Hepatocyte (in vitro differentiated cells): ENCODE measurements around the gene RPL10A. TPM values are rescaled to one million over a fixed set of nuclear protein-coding genes. Genes with fewer than 3 reads are reported as not detected.

Source experiments
- DNase-seq: peaks from one replicate; pipeline ENCODE4 v3.0.0-alpha.2; 2016; ENCODE audit warnings: low spot score
- H2AFZ ChIP-seq: fragments of 200-600 bp; sonication (generic); 2 replicates; pipeline ENCODE4 v1.6.0; 2016; ENCODE audit warnings: antibody characterized with exemption, mild to moderate bottlenecking
- H3K27ac ChIP-seq: fragments of 200-600 bp; sonication (generic); 2 replicates; pipeline ENCODE4 v1.5.1; 2016; ENCODE audit warnings: mild to moderate bottlenecking
- H3K27me3 ChIP-seq: fragments of 200-600 bp; sonication (generic); 2 replicates; pipeline ENCODE4 v1.6.1; 2016
- H3K36me3 ChIP-seq: fragments of 200-600 bp; sonication (generic); replicated peaks from 2 replicates; pipeline ENCODE4 v1.5.1; 2016; ENCODE audit warnings: low read depth; ENCODE audit not compliant: insufficient read depth
- H3K4me1 ChIP-seq: fragments of 200-600 bp; sonication (generic); 2 replicates; pipeline ENCODE4 v1.5.1; 2016; ENCODE audit warnings: mild to moderate bottlenecking, moderate library complexity; ENCODE audit not compliant: insufficient read depth
- H3K4me2 ChIP-seq: fragments of 200-600 bp; sonication (generic); 2 replicates; pipeline ENCODE4 v1.6.0; 2016
- H3K4me3 ChIP-seq: fragments of 200-600 bp; sonication (generic); 2 replicates; pipeline ENCODE4 v1.5.1; 2016; ENCODE audit warnings: mild to moderate bottlenecking
- H3K79me2 ChIP-seq: fragments of 200-600 bp; sonication (generic); 2 replicates; pipeline ENCODE4 v1.6.0; 2017; ENCODE audit warnings: mild to moderate bottlenecking
- H3K9me2 ChIP-seq: fragments of 200-600 bp; sonication (generic); replicated peaks from 2 replicates; pipeline ENCODE4 v1.6.0; 2017; ENCODE audit warnings: mild to moderate bottlenecking; ENCODE audit not compliant: insufficient read depth
- H3K9me3 ChIP-seq: fragments of 200-600 bp; sonication (generic); 2 replicates; pipeline ENCODE4 v1.5.1; 2016; ENCODE audit warnings: low read depth, mild to moderate bottlenecking
- H4K20me1 ChIP-seq: fragments of 200-600 bp; sonication (generic); 2 replicates; pipeline ENCODE4 v1.6.0; 2016; ENCODE audit warnings: mild to moderate bottlenecking; ENCODE audit not compliant: insufficient read depth, poor library complexity, severe bottlenecking
- EZH2 ChIP-seq: fragments of 200-600 bp; sonication (generic); IDR thresholded peaks from 2 replicates; pipeline ENCODE4 v1.6.1; 2016; ENCODE audit warnings: antibody characterized with exemption, mild to moderate bottlenecking, borderline replicate concordance
- EZH2phosphoT487 ChIP-seq: fragments of 200-600 bp; sonication (generic); IDR thresholded peaks from one replicate; pipeline ENCODE4 v1.6.1; 2018; ENCODE audit warnings: antibody characterized with exemption, mild to moderate bottlenecking, low read depth, moderate library complexity; ENCODE audit not compliant: unreplicated experiment, severe bottlenecking
- WGBS: methylation state at CpG from one replicate; pipeline ENCODE4 v1.1.6; 2016; ENCODE audit warnings: low lambda C conversion rate; ENCODE audit errors: missing lambda C conversion rate; 5-methylcytosine and 5-hydroxymethylcytosine counted together
- polyA plus RNA-seq: library from polyadenylated mRNA; unstranded; fragments of >200 nt; fragmentation: Nextera tagmentation; extraction: Ambion mirVana; gene quantifications from 2 replicates; pipeline ENCODE4 v1.2.1, GENCODE V29; 2016
- total RNA-seq: library from RNA; depleted of rRNA; stranded (reverse); fragments of >200 nt; gene quantifications from 2 replicates; pipeline ENCODE4 v1.2.3, GENCODE V29; 2014
- TF ChIP-seq, protein P1 (sequence below): fragments of 200-600 bp; sonication (generic); IDR thresholded peaks from 2 replicates; pipeline ENCODE4 v1.5.1; 2016; ENCODE audit warnings: antibody characterized with exemption, mild to moderate bottlenecking; ENCODE audit not compliant: poor library complexity

RPL10A gene
- total and polyA plus RNA-seq, 2 experiments from 2014 or later: 308 to 1,102 TPM

DNA sequence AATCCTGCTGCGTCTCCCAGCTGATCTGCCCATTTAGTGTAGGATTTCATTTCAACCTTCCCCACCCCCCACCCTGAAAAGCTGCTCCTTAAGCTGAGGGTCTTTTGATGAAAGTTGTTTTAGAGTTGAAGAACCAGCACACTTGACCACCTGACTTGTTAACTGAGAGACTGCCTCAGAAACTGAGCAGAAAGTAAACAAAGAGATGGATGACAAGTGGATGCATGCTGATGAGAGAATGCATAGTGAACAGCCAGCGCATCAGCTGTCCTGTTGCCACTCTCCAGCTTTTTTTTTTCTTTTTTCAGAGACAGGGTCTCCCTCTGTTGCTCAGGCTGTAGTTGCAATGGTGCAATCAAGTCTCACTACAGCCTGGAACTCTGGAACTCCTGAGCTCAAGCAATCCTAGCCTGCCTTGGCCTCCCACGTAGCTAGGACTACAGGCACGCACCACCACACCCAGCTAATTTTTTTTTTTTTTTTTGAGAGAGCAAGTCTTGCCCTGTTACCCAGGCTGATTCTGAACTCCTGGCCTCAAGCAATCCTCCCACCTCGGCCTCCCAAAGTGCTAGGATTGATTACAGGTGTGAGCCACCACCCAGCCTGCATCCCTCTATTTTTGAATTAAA lies 9.5 kb downstream of the RPL10A start:
- peaks cover 6% of the 10 kb centered on the region for H3K79me2 ChIP-seq
- no peaks in the 10 kb centered on the region for H3K9me2 ChIP-seq
- H2AFZ ChIP-seq: no peak overlapping the region
- 91% methylated on average over 5 of the region's 5 CpGs for WGBS
- no peaks in the 10 kb centered on the region for H3K4me1 ChIP-seq
- DNase-seq: no peak
- H3K4me2 ChIP-seq: no peak overlapping the region
- H4K20me1 ChIP-seq: peaks cover 3% of the 10 kb centered on the region
- no peaks in the 10 kb centered on the region for H3K36me3 ChIP-seq
- no peaks in the 10 kb centered on the region for H3K9me3 ChIP-seq
- TF ChIP-seq EZH2 (no peak), EZH2phosphoT487 (no peak)
- TF ChIP-seq, protein P1, sequence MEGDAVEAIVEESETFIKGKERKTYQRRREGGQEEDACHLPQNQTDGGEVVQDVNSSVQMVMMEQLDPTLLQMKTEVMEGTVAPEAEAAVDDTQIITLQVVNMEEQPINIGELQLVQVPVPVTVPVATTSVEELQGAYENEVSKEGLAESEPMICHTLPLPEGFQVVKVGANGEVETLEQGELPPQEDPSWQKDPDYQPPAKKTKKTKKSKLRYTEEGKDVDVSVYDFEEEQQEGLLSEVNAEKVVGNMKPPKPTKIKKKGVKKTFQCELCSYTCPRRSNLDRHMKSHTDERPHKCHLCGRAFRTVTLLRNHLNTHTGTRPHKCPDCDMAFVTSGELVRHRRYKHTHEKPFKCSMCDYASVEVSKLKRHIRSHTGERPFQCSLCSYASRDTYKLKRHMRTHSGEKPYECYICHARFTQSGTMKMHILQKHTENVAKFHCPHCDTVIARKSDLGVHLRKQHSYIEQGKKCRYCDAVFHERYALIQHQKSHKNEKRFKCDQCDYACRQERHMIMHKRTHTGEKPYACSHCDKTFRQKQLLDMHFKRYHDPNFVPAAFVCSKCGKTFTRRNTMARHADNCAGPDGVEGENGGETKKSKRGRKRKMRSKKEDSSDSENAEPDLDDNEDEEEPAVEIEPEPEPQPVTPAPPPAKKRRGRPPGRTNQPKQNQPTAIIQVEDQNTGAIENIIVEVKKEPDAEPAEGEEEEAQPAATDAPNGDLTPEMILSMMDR: no peak
- H3K4me3 ChIP-seq: no peak overlapping the region
- no peaks in the 10 kb centered on the region for H3K27me3 ChIP-seq
- H3K27ac ChIP-seq: no peak overlapping the region

DNA sequence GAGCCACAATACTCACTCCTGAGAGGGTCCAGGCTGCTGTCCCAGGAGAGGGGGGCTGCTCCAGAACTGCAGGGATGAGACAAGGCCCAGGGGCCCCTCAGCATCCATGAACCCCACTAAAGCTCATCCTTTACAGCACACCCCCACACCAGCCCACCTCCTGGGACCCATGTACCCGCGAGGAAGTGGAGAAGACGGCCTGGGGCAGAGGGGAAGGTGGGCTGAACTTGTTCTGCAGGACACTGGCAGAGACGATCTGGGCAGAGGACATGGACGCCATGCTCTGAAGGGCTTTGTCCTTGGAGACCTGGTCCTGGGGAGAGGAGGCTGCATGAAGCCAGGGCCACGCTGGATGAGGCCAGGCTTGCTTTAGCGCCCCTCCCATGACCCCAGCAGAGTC lies 10.1 kb downstream of the RPL10A start:
- Histone ChIP-seq H3K4me2 (no peak overlapping the region), H3K79me2 (peaks cover 9% of the 10 kb centered on the region), H3K4me3 (no peak overlapping the region), H3K4me1 (no peaks in the 10 kb centered on the region), H2AFZ (no peak overlapping the region), H3K9me2 (no peaks in the 10 kb centered on the region), H3K27ac (no peak overlapping the region), H3K9me3 (no peaks in the 10 kb centered on the region), H3K27me3 (no peaks in the 10 kb centered on the region), H4K20me1 (peaks cover 3% of the 10 kb centered on the region), H3K36me3 (no peaks in the 10 kb centered on the region)
- 98% methylated on average over 7 of the region's 7 CpGs for WGBS
- TF ChIP-seq EZH2 (no peak), EZH2phosphoT487 (no peak)
- TF ChIP-seq, protein P1: no peak
- no peak for DNase-seq

DNA sequence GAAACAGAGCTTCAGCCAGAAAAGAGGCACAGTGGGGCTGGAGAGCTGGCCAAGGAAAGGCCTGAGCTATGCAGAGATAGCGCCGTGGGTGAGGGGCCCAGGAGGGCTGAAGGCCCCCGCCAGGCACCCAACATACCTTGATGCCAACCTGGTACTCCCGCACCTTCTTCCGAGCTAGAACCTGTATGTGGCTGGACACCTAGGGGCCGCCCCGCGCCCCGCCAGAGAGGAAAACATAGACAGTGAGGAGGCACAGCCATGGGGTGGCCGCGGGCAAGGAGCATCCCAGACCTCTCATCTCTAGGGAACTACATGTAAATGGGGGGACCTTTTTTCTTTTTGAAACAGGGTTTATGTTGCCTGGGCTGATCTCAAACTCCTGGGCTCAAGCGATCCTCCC lies 12.0 kb downstream of the RPL10A start:
- Histone ChIP-seq H3K27me3 (no peaks in the 10 kb centered on the region), H3K36me3 (no peaks in the 10 kb centered on the region)

More for the DNA sequence above, 12.0 kb downstream of the RPL10A start:
- Histone ChIP-seq H3K4me3 (no peak overlapping the region), H4K20me1 (peaks cover 5% of the 10 kb centered on the region), H3K9me2 (no peaks in the 10 kb centered on the region), H3K79me2 (peaks cover 26% of the 10 kb centered on the region), H3K27ac (no peak overlapping the region), H3K9me3 (no peaks in the 10 kb centered on the region), H3K4me1 (peaks cover 4% of the 10 kb centered on the region), H3K4me2 (no peak overlapping the region), H2AFZ (no peak overlapping the region)
- no peak for DNase-seq
- TF ChIP-seq EZH2 (no peak), EZH2phosphoT487 (no peak)
- TF ChIP-seq, protein P1: no peak
- WGBS: 96% methylated on average over 12 of the region's 12 CpGs
